Cardiac fibroblast (primary cell): ENCODE data around the gene MAGI2.

Source experiments
- DNase-seq, 2 donors: peaks; one replicate each; pipeline versions ENCODE4 v3.0.0 to v3.0.0-alpha.2; 2010; ENCODE audit warnings: low read depth in 2 of 2
- H3K4me3 ChIP-seq, 2 donors: replicated peaks in 1 of 2; 1 replicate in 1 of 2; 2 replicates in 1 of 2; pipeline ENCODE4 v1.5.1; 2011; ENCODE audit warnings: low read depth in 2 of 2, low read length in 2 of 2, mild to moderate bottlenecking in 2 of 2, moderate library complexity in 1 of 2
- CTCF ChIP-seq: IDR thresholded peaks from one replicate; pipeline ENCODE4 v1.5.1; 2011; ENCODE audit warnings: low read depth, mild to moderate bottlenecking, low read length, inconsistent platforms

The MAGI2 gene

GRCh38 chr7:79302293-79302692 lies 151.2 kb downstream of the MAGI2 start:
- no peak for TF ChIP-seq CTCF
- no peak overlapping the region for H3K4me3 ChIP-seq
- no peak for DNase-seq

GRCh38 chr7:79301419-79301818 lies 152.0 kb downstream of the MAGI2 start:
- no peak overlapping the region for H3K4me3 ChIP-seq
- no peak for DNase-seq
- no peak for TF ChIP-seq CTCF

DNA sequence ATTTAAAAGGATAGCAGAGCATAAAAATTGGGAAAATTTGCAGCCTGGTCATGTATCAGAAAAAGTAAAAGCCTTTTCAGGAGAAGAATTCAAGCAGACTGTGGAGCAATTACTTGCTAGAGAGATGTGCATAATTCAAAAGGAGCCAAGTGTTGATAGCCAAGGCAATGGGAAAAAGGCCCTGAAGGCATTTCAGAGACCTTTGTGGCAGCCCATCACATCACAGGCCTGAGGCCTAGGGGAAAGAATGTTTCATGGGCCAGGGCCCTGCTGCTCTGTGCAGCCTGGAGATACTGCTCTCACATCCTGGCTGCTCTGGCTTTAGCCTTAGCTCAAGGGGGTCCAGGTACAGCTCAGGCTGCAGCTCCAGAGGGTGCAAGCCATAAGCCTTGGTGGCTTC lies 152.9 kb downstream of the MAGI2 start:
- no peak for DNase-seq
- no peak overlapping the region for H3K4me3 ChIP-seq
- TF ChIP-seq CTCF: no peak

GRCh38 chr7:79298145-79298760 lies 155.2 kb downstream of the MAGI2 start:
- H3K4me3 ChIP-seq: no peak overlapping the region
- TF ChIP-seq CTCF: peak; percentile 77
- DNase-seq: peak; percentile 84 to 85

GRCh38 chr7:79296553-79297320 lies 156.7 kb downstream of the MAGI2 start:
- DNase-seq: no peak
- no peak overlapping the region for H3K4me3 ChIP-seq
- no peak for TF ChIP-seq CTCF

DNA sequence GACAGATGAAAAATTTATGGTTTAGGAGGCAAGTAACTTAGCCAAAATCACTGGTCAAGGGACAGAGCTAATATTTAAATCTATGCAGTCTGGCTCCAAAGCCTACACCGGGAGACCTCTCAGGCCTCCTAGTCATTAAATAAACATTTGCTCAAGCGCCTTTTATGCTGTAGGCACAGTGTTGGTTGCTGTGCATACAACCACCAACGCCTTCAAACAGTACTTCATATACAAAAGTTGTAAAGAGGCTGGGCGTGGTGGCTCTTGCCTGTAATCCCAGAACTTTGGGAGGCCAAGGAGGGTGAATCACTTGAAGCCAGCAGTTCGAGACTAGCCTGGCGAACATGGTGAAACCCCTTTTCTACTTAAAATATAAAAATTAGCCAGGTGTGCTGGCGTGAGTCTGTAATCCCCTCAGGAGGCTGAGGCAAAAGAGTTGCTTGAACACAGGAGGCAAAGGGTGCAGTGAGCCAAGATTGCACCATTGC lies 159.8 kb downstream of the MAGI2 start:
- H3K4me3 ChIP-seq: no peak overlapping the region
- no peak for TF ChIP-seq CTCF
- DNase-seq: peak in 1 of 2 donors; percentile 90
